HG02973 (cell line): ENCODE data around the gene MS4A3.
"Not testable (repeated sequence)": the region's sequence is repeated elsewhere in the genome, so short reads cannot be mapped to it uniquely, and the experiment has no call there.

Experiments used
- ATAC-seq: cut with Tn5 transposase; IDR thresholded peaks from one replicate; pipeline ENCODE4 v1.9.1; 2021; ENCODE audit warnings: moderate library complexity; ENCODE audit not compliant: unreplicated experiment

Gene MS4A3, protein sequence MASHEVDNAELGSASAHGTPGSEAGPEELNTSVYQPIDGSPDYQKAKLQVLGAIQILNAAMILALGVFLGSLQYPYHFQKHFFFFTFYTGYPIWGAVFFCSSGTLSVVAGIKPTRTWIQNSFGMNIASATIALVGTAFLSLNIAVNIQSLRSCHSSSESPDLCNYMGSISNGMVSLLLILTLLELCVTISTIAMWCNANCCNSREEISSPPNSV

DNA sequence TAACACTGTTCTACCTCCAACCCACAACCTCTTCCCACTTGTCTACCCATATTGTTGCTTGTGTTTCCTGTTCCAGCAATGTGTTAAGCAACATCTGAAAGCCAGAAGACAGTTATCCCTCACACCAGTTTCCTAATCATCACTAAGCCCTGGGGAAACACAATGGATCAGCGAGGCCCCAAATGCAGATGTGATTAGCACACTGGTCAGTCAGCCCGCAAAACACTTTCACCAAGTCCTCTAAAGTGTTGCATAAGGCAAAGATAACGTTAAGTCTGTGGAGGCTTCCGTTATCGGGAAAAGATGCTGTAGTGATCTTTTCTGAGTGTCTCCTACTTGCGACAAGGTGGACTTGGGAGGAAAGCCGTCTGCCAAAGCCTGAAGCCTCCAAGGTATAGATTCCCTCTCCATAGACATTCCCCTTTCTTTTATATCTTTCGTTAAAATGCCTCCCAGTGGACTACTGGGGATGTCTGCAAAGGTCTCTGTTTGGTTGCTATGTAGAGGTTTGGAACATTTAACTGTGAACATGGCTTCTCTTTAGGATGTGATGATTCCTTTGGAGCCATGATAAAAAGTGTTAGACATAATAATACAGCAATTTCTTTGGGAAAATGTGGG lies at the start of gene MS4A3:
MS4A3 (plus strand) TSS at position 317 of the 621 bp plus-strand sequence. CDS start 4,496 bp downstream, outside the sequence.
- no peak for ATAC-seq

DNA sequence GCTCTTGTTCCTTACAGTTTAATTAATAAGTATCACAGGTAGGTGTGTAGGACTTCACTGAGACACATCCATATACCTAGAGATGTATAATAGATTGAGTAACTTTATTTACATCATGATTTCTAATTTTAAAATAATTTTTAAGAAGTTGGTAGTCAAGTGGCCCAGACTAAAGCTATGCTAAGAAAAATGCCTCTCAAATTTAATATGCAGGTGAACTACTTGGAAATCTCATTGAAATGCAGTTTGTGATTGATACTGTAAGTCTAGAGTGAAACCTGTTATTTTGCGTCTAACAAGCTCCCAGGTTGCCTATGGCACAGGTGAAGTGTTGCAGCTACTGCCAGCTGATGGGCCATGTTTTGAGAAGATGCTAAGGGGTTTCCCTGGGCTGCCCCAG lies 39.6 kb upstream of the MS4A3 start, which contains the start of gene OOSP4B:
OOSP4B (plus strand) TSS at position 301 of the 400 bp plus-strand sequence.
- ATAC-seq, result no peak

DNA sequence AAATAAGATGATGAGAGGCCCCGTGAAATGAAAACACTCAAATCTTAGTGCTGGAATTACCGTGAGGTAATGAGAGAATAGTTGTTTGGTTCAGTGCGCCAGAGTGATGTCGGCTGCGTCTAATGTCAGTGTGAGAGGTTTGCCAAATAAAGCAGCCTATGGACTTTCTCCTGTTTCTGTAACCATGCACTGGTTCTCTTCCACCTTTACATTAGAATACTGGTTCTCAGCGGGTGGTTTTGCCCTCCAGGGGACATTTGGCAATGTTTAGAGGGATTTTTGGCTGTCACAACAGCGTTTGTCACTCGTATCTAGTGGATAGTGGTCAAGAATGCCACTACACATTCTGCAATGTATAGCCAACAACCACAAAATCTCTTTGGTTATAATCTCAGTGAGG lies 38.4 kb upstream of the MS4A3 start:
- no peak for ATAC-seq

DNA sequence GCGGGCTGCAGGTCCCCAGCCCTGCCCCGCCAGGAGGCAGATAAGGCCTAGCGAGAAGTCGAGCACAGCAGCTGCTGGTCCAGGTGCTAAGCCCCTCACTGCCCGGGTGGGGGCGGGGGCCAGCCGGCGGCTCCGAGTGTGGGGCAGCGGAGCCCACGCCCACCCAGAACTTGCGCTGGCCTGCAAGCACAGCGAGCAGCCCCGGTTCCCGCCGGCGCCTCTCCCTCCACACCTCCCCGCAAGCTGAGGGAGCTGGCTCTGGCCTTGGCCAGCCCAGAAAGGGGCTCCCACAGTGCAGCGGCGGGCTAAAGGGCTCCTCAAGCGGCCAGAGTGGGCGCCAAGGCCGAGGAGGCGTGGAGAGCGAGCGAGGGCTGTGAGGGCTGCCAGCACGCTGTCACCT lies 36.1 kb upstream of the MS4A3 start:
- not testable (repeated sequence) for ATAC-seq

GRCh38 chr11:60029015-60029632 lies 27.3 kb upstream of the MS4A3 start:
- no peak for ATAC-seq

DNA sequence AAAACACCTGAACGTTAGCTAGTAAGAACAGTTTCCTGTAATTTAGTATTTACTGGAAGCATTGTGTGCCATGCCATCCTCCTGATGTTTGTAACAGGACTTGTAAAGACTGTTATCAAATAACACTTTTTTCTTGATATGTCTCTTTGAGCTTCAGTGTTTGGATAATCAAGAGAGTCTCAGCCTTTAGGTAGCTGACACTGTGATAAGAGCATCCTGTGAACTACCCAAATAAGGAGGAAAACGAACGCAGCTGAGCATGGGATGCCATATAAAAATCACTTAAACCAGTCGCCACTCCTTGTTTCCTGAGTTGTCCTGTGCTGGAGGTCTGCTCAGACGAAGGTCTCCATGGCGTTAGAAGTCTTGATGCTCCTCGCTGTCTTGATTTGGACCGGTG lies 16.4 kb upstream of the MS4A3 start, which contains the start of gene OOSP2:
OOSP2 (plus strand) TSS at position 301 of the 400 bp plus-strand sequence; CDS start at position 352, 51 bp downstream.
- no peak for ATAC-seq

DNA sequence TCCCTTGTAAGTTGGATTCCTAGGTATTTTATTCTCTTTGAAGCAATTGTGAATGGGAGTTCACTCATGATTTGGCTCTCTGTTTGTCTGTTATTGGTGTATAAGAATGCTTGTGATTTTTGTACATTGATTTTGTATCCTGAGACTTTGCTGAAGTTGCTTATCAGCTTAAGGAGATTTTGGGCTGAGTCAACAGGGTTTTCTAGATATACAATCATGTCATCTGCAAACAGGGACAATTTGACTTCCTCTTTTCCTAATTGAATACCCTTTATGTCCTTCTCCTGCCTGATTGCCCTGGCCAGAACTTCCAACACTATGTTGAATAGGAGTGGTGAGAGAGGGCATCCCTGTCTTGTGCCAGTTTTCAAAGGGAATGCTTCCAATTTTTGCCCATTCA lies 6.0 kb upstream of the MS4A3 start:
- not testable (repeated sequence) for ATAC-seq

- ATAC-seq, result not testable (repeated sequence)
Observed at GRCh38 chr11:60050839-60051238, 5.6 kb upstream of the MS4A3 start.

- ATAC-seq, result no peak
Observed at GRCh38 chr11:60059052-60059451, 2.6 kb downstream of the MS4A3 start.

- no peak for ATAC-seq
Observed at GRCh38 chr11:60059521-60060240, 3.2 kb downstream of the MS4A3 start.

DNA sequence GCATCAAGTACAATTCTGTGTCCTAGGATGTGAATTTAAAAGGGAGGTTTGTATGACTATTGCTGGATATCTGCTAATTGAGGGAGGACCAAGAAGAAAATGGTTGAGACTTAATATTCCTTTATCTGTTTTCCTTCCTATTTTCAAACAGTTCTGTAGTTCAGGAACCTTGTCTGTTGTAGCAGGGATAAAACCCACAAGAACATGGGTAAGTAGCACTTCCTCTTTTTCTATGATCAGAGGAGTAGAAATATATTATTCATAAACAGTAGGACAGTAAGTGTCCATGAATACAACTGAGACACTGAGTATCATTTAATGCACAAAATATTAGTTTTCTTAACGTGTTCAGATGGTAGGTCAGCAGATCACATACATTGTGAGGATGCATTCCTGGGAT lies 7.6 kb downstream of the MS4A3 start:
- no peak for ATAC-seq

DNA sequence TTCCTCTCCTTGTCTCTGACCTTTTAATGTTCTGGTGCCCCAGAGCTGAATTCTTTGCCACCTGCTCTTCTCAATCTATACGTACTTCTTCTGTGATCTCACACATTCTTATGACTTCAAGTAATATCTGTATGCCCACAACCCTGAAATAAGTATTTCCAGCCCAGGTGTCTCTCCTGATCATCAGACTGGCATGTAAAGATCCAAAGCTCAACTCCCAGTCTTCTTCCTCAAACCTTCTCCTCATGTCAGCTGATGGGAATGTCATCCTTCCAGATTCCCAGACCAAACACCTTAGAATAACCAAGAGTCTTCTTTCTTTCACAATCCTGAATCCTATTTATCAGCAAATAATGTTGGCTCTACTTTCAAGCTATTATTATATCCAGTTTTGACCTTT lies 9.3 kb downstream of the MS4A3 start:
- ATAC-seq, result no peak

DNA sequence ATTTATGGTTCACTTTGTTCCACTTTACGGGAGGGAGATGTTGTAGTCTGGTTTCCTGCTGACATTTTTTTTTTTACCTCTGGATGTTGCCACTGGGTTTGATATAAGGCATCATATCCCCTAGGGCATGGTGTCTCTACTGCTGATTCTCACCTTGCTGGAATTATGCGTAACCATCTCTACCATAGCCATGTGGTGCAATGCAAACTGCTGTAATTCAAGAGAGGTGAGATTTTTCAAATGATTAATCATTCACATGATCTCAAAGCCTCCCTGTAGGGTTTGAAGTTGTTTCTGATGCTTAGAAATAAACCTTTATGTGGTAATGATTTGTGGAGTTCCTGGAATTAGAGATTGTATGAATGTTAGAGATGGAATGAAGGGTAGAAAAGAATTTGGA lies 13.0 kb downstream of the MS4A3 start:
- no peak for ATAC-seq

- not testable (repeated sequence) for ATAC-seq
Observed at GRCh38 chr11:60071644-60072043, 15.2 kb downstream of the MS4A3 start.

DNA sequence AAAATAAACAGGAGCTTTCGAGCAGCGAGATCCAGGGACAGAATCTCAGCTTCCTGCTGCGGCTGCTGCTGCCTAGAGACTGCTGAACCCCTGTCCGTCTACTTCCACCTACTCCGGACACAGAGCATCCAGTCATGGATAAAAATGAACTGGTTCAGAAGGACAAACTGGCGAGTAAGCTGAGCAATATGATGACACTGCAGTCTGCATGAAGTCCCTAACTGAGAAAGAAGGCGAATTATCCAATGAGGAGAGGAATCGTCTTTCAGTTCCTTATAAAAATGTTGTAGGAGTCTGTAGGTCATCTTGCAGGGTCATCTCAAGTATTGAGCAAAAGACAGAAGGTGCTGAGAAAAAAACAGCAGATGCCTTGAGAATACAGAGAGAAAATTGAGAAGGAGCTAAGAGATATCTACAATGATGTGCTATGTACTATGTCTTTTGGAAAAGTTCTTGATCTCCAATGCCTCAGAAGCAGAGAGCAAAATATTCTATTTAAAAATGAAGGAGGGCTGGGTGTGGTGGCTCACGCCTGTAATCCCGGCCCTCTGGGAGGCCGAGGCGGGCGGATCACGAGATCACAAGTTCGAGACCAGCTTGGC lies 20.9 kb downstream of the MS4A3 start:
- ATAC-seq, result no peak

GRCh38 chr11:60077981-60078380 lies 21.5 kb downstream of the MS4A3 start:
- ATAC-seq, result no peak

DNA sequence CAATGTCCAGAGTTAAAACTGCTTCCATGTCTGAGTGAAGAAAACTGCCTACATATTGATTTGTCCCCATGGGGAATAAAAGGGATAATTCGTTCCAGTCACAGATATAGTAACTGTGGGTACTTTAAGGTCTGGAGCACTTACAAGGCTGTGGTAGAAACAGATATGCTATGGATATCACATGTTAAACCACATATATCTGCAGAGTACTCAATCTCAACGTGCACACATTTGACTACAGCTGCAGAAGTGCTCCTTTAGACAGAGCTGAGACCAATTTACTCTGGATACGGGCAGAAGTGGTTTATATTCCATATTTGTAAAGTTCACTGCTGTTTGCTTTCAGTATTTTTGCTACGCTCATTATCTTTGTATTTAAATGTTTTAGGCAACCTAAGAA lies 22.3 kb downstream of the MS4A3 start:
- no peak for ATAC-seq

DNA sequence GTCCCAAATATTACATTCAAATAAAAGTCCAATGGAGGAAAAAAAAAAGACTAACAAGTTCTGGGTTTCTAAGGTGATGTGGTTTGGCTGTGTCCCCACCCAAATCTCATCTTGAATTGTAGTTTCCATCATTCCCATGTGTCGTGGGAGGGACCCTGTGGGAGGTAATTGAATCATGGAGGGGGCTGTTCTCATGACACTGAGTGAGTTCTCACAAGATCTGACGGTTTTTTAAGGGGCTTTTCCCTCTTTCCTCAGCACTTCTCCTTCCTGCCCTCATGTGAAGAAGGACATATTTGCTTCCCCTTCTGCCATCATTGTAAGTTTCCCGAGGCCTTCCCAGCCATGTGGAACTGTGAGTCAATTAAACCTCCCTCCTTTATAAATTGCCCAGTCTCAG lies 24.1 kb downstream of the MS4A3 start:
- ATAC-seq, result no peak

DNA sequence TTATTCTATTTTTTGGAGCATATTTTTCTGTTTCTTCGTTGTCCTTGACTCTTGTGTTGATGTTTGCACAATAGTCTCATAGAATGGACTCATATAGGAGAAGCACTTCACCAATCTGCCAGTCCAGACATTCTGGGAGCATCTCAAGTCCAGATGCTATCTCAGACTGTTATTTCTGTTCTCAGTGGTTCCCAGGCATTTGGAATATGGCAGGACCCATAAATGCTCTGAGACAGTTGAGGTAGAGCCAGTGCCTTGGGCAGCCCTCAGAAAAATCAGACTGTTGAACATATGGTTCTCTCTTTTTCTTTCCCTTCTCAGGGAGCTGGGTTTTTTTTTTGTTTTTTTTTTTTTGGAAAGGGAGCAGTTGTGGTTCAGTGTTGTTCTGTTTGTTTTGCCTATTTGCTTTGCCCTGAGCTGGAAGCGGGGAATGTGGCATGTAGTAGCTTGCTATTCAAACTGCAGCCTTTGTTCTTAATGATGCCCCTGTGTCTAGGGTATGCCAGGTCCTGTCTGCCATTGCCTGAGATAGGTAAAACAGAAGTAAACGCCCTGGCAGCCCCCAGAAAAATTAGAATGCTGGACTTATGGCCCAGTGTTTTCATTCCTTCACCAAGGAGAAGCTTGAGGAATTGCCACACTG lies 28.3 kb downstream of the MS4A3 start:
- no peak for ATAC-seq

DNA sequence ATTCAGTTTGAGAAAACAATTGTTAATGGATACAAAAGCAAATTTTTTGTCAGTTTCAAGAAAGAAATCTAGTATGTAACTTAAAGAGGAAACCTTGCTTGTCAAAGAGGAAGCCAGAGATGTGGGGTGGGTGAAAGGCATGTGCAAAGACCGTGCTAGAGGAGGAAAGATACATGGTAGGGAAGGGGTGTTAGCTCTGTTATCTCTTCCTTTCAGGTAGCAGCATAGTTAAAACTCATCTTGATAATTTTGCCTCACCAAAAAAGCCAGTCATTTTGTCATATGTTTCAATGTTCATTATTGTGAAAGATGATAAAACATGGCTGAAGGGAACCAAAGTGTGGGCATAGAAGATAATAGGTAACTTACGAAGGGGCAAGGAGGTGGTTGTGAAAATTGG lies 29.4 kb downstream of the MS4A3 start:
- ATAC-seq, result no peak

DNA sequence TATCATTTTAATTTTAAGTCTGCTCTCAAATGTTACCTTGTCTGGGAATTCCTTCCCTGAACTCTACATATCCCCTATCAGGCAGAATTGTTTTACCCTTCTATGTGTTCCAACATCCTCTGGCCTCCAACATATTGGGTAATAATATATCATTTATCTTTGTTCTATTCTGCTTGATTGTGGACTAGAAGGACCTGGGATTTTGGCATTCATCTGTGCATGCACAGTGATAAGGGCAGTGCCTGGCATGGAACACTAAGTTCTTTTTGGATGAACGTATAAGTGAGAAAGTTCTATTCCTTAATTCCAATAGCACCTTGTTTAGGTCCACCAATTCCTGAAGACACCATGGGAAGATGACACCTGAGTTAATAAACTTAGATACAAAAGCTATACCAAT lies 30.8 kb downstream of the MS4A3 start:
- no peak for ATAC-seq
